Neutrophil (primary cell): ENCODE results near the gene CRYBG1.

Experiments
- H3K27ac ChIP-seq: fragments of 200-600 bp; sonication (generic); 2 replicates; pipeline ENCODE4 v1.5.1; 2016; ENCODE audit warnings: mild to moderate bottlenecking, moderate library complexity
- H3K27me3 ChIP-seq: fragments of 200-600 bp; sonication (generic); 2 replicates; pipeline ENCODE4 v1.6.0; 2016; ENCODE audit warnings: mild to moderate bottlenecking
- H3K36me3 ChIP-seq: fragments of 200-600 bp; sonication (generic); 2 replicates; pipeline ENCODE4 v1.5.1; 2017
- H3K4me1 ChIP-seq, 2 experiments: fragments of 200-600 bp in 1 of 2; sonication (generic) in 1 of 2; 1 replicate in 1 of 2; 2 replicates in 1 of 2; pipeline versions ENCODE4 v1.5.1 to v1.6.1; 2013 to 2016; ENCODE audit warnings: low read depth in 1 of 2, low read length in 1 of 2, mild to moderate bottlenecking in 1 of 2, moderate library complexity in 1 of 2; ENCODE audit not compliant: control insufficient read depth in 1 of 2, insufficient read depth in 1 of 2
- H3K4me3 ChIP-seq, 2 experiments: fragments of 200-600 bp in 1 of 2; sonication (generic) in 1 of 2; 1 replicate in 1 of 2; 2 replicates in 1 of 2; pipeline ENCODE4 v1.5.1; 2013 to 2016; ENCODE audit warnings: low read depth in 1 of 2, low read length in 1 of 2, mild to moderate bottlenecking in 1 of 2, moderate library complexity in 1 of 2
- H3K9me3 ChIP-seq: fragments of 200-600 bp; sonication (generic); 2 replicates; pipeline ENCODE4 v1.5.1; 2016
- CTCF ChIP-seq: fragments of 200-600 bp; sonication (generic); IDR thresholded peaks from 2 replicates; pipeline ENCODE4 v1.5.1; 2016; ENCODE audit warnings: antibody characterized with exemption

The CRYBG1 gene

GRCh38 chr6:106321940-106322339 lies 38.6 kb upstream of the CRYBG1 start:
- no peaks in the 10 kb centered on the region for H3K27me3 ChIP-seq
- TF ChIP-seq CTCF: no peak
- no peaks in the 10 kb centered on the region for H3K9me3 ChIP-seq
- H3K4me3 ChIP-seq: no peak overlapping the region
- H3K4me1 ChIP-seq: peaks cover 23 to 25% of the 10 kb centered on the region in 2 experiments
- H3K36me3 ChIP-seq: no peaks in the 10 kb centered on the region
- H3K27ac ChIP-seq: no peak overlapping the region

GRCh38 chr6:106324726-106325335 lies 35.7 kb upstream of the CRYBG1 start:
- TF ChIP-seq CTCF: no peak
- no peaks in the 10 kb centered on the region for H3K9me3 ChIP-seq
- H3K36me3 ChIP-seq: no peaks in the 10 kb centered on the region
- H3K27ac ChIP-seq: peak overlapping the region; percentile 93
- H3K4me1 ChIP-seq: peaks cover 23 to 25% of the 10 kb centered on the region in 2 experiments
- peak overlapping the region; percentile 84 to 92 for H3K4me3 ChIP-seq
- peaks cover 22% of the 10 kb centered on the region for H3K27me3 ChIP-seq

- Histone ChIP-seq H3K36me3 (no peaks in the 10 kb centered on the region), H3K27me3 (peaks cover 25% of the 10 kb centered on the region), H3K9me3 (no peaks in the 10 kb centered on the region), H3K4me3 (peak within 1 kb of the TSS; percentile 84 to 92), H3K27ac (peak within 1 kb of the TSS; percentile 93), H3K4me1 (peaks cover 23 to 25% of the 10 kb centered on the region in 2 experiments)
- TF ChIP-seq CTCF: peak; percentile 27
Measured at GRCh38 chr6:106325336-106326178, 35.0 kb upstream of the CRYBG1 start, which contains the start of gene ATG5. Gene ATG5, minus strand, starts transcription at chr6:106325760. Its CDS starts 9,552 bp downstream, at chr6:106316208.

- Histone ChIP-seq H3K9me3 (no peaks in the 10 kb centered on the region), H3K27ac (no peak overlapping the region), H3K4me1 (no peaks in the 10 kb centered on the region), H3K36me3 (no peaks in the 10 kb centered on the region), H3K4me3 (no peak overlapping the region), H3K27me3 (peaks cover 10% of the 10 kb centered on the region)
- peak; percentile 53 for TF ChIP-seq CTCF
Measured at GRCh38 chr6:106334646-106335448, 25.7 kb upstream of the CRYBG1 start.

- H3K4me3 ChIP-seq: no peak overlapping the region
- H3K27ac ChIP-seq: no peak overlapping the region
- no peaks in the 10 kb centered on the region for H3K36me3 ChIP-seq
- H3K27me3 ChIP-seq: peaks cover 6% of the 10 kb centered on the region
- no peaks in the 10 kb centered on the region for H3K4me1 ChIP-seq
- peak; percentile 54 for TF ChIP-seq CTCF
- H3K9me3 ChIP-seq: no peaks in the 10 kb centered on the region
Measured at GRCh38 chr6:106339334-106340029, 21.0 kb upstream of the CRYBG1 start.
